ENCODE results near the gene PRODH.
"Not testable (repeated sequence)": the region's sequence is repeated elsewhere in the genome, so short reads cannot be mapped to it uniquely, and the experiment has no call there.

Gene PRODH

GRCh38 chr22:18896037-18896657, 39.9 kb downstream of the PRODH start:
- not testable (repeated sequence) for DNase-seq

- DNase-seq: not testable (repeated sequence)
Observed at GRCh38 chr22:18893775-18894174, 42.3 kb downstream of the PRODH start.

GRCh38 chr22:18890510-18891192, 45.4 kb downstream of the PRODH start:
- DNase-seq: not testable (repeated sequence)

- DNase-seq: no peak
Observed at GRCh38 chr22:18888115-18888514, 48.0 kb downstream of the PRODH start.

- DNase-seq: not testable (repeated sequence)
Observed at GRCh38 chr22:18884465-18884864, 51.6 kb downstream of the PRODH start.

- DNase-seq: not testable (repeated sequence)
Observed at GRCh38 chr22:18881260-18881659, 54.8 kb downstream of the PRODH start.
